HEK293T (cell line): ENCODE data around the gene TLNRD1.

Experiments
- ARNT ChIP-seq: fragments of 450-650 bp; IDR thresholded peaks from 2 replicates; pipeline ENCODE4 v1.6.1; 2017; ENCODE audit warnings: mild to moderate bottlenecking
- BHLHE40 ChIP-seq: fragments of 450-650 bp; IDR thresholded peaks from 2 replicates; pipeline ENCODE4 v1.6.1; 2016; ENCODE audit warnings: mild to moderate bottlenecking, moderate library complexity, borderline replicate concordance
- ELF4 ChIP-seq: fragments of 450-650 bp; IDR thresholded peaks from 2 replicates; pipeline ENCODE4 v1.6.1; 2017; ENCODE audit warnings: antibody characterized with exemption
- FOXA1 ChIP-seq: fragments of 450-650 bp; IDR thresholded peaks from 2 replicates; pipeline ENCODE4 v1.6.1; 2016; ENCODE audit warnings: mild to moderate bottlenecking
- FOXK2 ChIP-seq: fragments of 450-650 bp; IDR thresholded peaks from 2 replicates; pipeline ENCODE4 v1.6.1; 2016; ENCODE audit warnings: mild to moderate bottlenecking
- FOXM1 ChIP-seq: fragments of 450-650 bp; IDR thresholded peaks from 2 replicates; pipeline ENCODE4 v1.6.1; 2017; ENCODE audit warnings: mild to moderate bottlenecking, borderline replicate concordance
- L3MBTL2 ChIP-seq: fragments of 450-650 bp; conservative IDR thresholded peaks from 2 replicates; pipeline ENCODE4 v1.6.1; 2016; ENCODE audit warnings: mild to moderate bottlenecking
- LEF1 ChIP-seq: fragments of 450-650 bp; IDR thresholded peaks from 2 replicates; pipeline ENCODE4 v1.6.1; 2017; ENCODE audit warnings: mild to moderate bottlenecking, borderline replicate concordance
- NFRKB ChIP-seq: fragments of 450-650 bp; IDR thresholded peaks from 2 replicates; pipeline ENCODE4 v1.6.1; 2016; ENCODE audit warnings: mild to moderate bottlenecking, moderate library complexity
- PKNOX1 ChIP-seq: fragments of 450-650 bp; IDR thresholded peaks from 2 replicates; pipeline ENCODE4 v1.6.1; 2016
- SUZ12 ChIP-seq: fragments of 450-650 bp; IDR thresholded peaks from 2 replicates; pipeline ENCODE4 v1.6.1; 2016; ENCODE audit warnings: mild to moderate bottlenecking

DNA sequence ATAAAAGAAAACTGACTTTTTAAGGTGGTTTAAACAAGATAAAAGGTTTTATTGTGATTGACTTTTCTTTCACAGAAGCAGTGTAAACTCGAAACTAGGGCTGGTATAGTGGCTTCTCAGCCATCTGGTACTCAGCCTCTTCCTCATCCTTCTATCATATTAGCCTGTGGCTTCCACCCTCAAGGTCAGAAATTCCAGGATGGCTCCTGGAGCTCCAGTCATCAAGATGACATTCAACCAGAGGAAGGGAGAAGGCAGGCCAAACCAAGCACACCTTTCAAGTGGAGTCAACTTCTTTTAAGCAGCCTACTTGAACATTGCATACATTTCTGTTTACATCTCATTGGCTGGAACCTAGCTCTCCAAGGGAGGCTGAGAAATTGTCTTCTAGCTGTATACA is 9.8 kb upstream of the TLNRD1 start:
- TF ChIP-seq PKNOX1 (no peak), NFRKB (no peak), FOXM1 (no peak), SUZ12 (no peak), L3MBTL2 (no peak), FOXA1 (no peak), LEF1 (no peak), FOXK2 (no peak), BHLHE40 (no peak), ARNT (no peak), ELF4 (no peak)
